ENCODE results near the gene USP6NL.
"Not testable (repeated sequence)": the region's sequence is repeated elsewhere in the genome, so short reads cannot be mapped to it uniquely, and the experiment has no call there.

USP6NL gene

GRCh38 chr10:11437391-11438142 lies 173.9 kb downstream of the USP6NL start:
- TF ChIP-seq POLR2A (IDR thresholded peaks at IDR 0.05; ENCODE audit: low read depth, low read length) (no peak), POLR2AphosphoS5 (IDR thresholded peaks at IDR 0.05; ENCODE audit: low read depth, low read length) (no peak), TAF1 (IDR thresholded peaks at IDR 0.05; ENCODE audit: borderline replicate concordance, low read depth, low read length) (no peak)
- no peak for DNase-seq (ENCODE audit: insufficient read length)
- FAIRE-seq: no peak

GRCh38 chr10:11436445-11436844 lies 175.0 kb downstream of the USP6NL start:
- FAIRE-seq; DNase-seq (ENCODE audit: insufficient read length): not testable (repeated sequence)

GRCh38 chr10:11435581-11435981 lies 175.9 kb downstream of the USP6NL start:
- no peak for FAIRE-seq
- TF ChIP-seq POLR2A (IDR thresholded peaks at IDR 0.05; ENCODE audit: low read depth, low read length): no peak
- no peak for TF ChIP-seq POLR2AphosphoS5 (IDR thresholded peaks at IDR 0.05; ENCODE audit: low read depth, low read length)
- no peak for TF ChIP-seq TAF1 (IDR thresholded peaks at IDR 0.05; ENCODE audit: borderline replicate concordance, low read depth, low read length)

GRCh38 chr10:11434324-11434723 lies 177.1 kb downstream of the USP6NL start:
- TF ChIP-seq POLR2AphosphoS5 (IDR thresholded peaks at IDR 0.05; ENCODE audit: low read depth, low read length) (no peak), TAF1 (IDR thresholded peaks at IDR 0.05; ENCODE audit: borderline replicate concordance, low read depth, low read length) (no peak), POLR2A (IDR thresholded peaks at IDR 0.05; ENCODE audit: low read depth, low read length) (no peak)
- DNase-seq (ENCODE audit: insufficient read length) (peak; percentile 38), FAIRE-seq (no peak)

More at GRCh38 chr10:11435581-11435981, 175.9 kb downstream of the USP6NL start:
- DNase-seq (ENCODE audit: insufficient read length): no peak

GRCh38 chr10:11433657-11434056 lies 177.8 kb downstream of the USP6NL start:
- FAIRE-seq (no peak), DNase-seq (ENCODE audit: insufficient read length) (no peak)
- no peak for TF ChIP-seq TAF1 (IDR thresholded peaks at IDR 0.05; ENCODE audit: borderline replicate concordance, low read depth, low read length)
- TF ChIP-seq POLR2AphosphoS5 (IDR thresholded peaks at IDR 0.05; ENCODE audit: low read depth, low read length): no peak
- TF ChIP-seq POLR2A (IDR thresholded peaks at IDR 0.05; ENCODE audit: low read depth, low read length): no peak

GRCh38 chr10:11431216-11431555 lies 180.3 kb downstream of the USP6NL start:
- TF ChIP-seq POLR2AphosphoS5 (IDR thresholded peaks at IDR 0.05; ENCODE audit: low read depth, low read length): no peak
- FAIRE-seq: no peak
- DNase-seq (ENCODE audit: insufficient read length): no peak

GRCh38 chr10:11430421-11431215 lies 180.8 kb downstream of the USP6NL start:
- TF ChIP-seq TAF1 (IDR thresholded peaks at IDR 0.05; ENCODE audit: borderline replicate concordance, low read depth, low read length): no peak
- no peak for TF ChIP-seq POLR2AphosphoS5 (IDR thresholded peaks at IDR 0.05; ENCODE audit: low read depth, low read length)
- TF ChIP-seq POLR2A (IDR thresholded peaks at IDR 0.05; ENCODE audit: low read depth, low read length): no peak
- FAIRE-seq: no peak

GRCh38 chr10:11429439-11430052 lies 181.9 kb downstream of the USP6NL start:
- no peak for FAIRE-seq
- TF ChIP-seq POLR2A (IDR thresholded peaks at IDR 0.05; ENCODE audit: low read depth, low read length) (no peak), POLR2AphosphoS5 (IDR thresholded peaks at IDR 0.05; ENCODE audit: low read depth, low read length) (no peak), TAF1 (IDR thresholded peaks at IDR 0.05; ENCODE audit: borderline replicate concordance, low read depth, low read length) (no peak)
- no peak for DNase-seq (ENCODE audit: insufficient read length)

More at GRCh38 chr10:11430421-11431215, 180.8 kb downstream of the USP6NL start:
- no peak for DNase-seq (ENCODE audit: insufficient read length)

GRCh38 chr10:11425676-11426075 lies 185.8 kb downstream of the USP6NL start:
- FAIRE-seq: peak; percentile 40
- TF ChIP-seq POLR2AphosphoS5 (IDR thresholded peaks at IDR 0.05; ENCODE audit: low read depth, low read length) (no peak), TAF1 (IDR thresholded peaks at IDR 0.05; ENCODE audit: borderline replicate concordance, low read depth, low read length) (no peak), POLR2A (IDR thresholded peaks at IDR 0.05; ENCODE audit: low read depth, low read length) (no peak)
- no peak for DNase-seq (ENCODE audit: insufficient read length)

GRCh38 chr10:11425296-11425610 lies 186.2 kb downstream of the USP6NL start:
- FAIRE-seq (no peak), DNase-seq (ENCODE audit: insufficient read length) (no peak)
- TF ChIP-seq TAF1 (IDR thresholded peaks at IDR 0.05; ENCODE audit: borderline replicate concordance, low read depth, low read length) (no peak), POLR2AphosphoS5 (IDR thresholded peaks at IDR 0.05; ENCODE audit: low read depth, low read length) (no peak), POLR2A (IDR thresholded peaks at IDR 0.05; ENCODE audit: low read depth, low read length) (no peak)

GRCh38 chr10:11424456-11425295 lies 186.8 kb downstream of the USP6NL start:
- DNase-seq (ENCODE audit: insufficient read length): no peak
- no peak for FAIRE-seq
- TF ChIP-seq POLR2AphosphoS5 (IDR thresholded peaks at IDR 0.05; ENCODE audit: low read depth, low read length): no peak
- TF ChIP-seq TAF1 (IDR thresholded peaks at IDR 0.05; ENCODE audit: borderline replicate concordance, low read depth, low read length): no peak
- no peak for TF ChIP-seq POLR2A (IDR thresholded peaks at IDR 0.05; ENCODE audit: low read depth, low read length)

Measured in GM12892 (cell line).